ENCODE measurements around the gene USP46. TPM values are rescaled to one million over a fixed set of nuclear protein-coding genes. Genes with fewer than 3 reads are reported as not detected.

Gene USP46
- total and polyA plus RNA-seq, 2 experiments from 2014 or later = 17.8 to 34.0 TPM

DNA sequence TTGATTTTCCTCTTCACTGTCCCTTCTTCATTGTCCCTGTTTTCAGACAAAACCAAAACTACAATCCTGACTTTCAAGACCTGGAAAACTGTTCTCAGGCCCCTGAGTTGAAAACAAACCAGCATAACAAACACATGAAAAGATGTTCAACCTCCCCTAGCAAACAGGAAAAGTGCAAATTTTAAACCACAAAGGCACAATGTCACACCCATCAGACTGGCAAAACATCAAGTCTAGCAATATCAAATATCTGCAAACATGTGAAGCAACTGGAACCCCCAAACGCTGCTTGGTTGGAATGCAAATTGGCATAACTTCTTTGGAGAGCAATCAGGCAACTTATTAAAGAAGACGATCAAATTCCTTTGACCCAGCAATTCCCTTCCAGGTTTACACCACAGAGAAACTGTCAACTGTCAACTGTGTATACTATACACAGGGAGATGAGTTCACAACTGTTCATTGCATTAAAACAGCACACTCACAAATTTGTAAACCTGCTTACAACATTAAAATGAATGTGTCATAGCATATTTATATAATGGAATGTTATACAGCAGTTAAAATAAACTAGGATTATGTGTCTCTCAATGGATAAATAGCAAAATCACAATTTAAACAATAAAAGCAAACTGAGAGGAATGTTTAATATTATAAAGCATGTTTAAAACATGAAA is 7.0 kb downstream of the USP46 start:
- no peak for DNase-seq (ENCODE audit: low spot score)
- Histone ChIP-seq H4K20me1 (ENCODE audit: insufficient read depth, poor library complexity, severe bottlenecking) (no peaks in the 10 kb centered on the region), H3K9me3 (ENCODE audit: low read depth) (no peaks in the 10 kb centered on the region), H3K4me1 (ENCODE audit: insufficient read depth) (peaks cover 25% of the 10 kb centered on the region), H3K4me2 (no peak overlapping the region), H3K4me3 (no peak overlapping the region), H3K79me2 (peaks cover 100% of the 10 kb centered on the region), H3K36me3 (replicated peaks; ENCODE audit: insufficient read depth, low read depth) (no peaks in the 10 kb centered on the region), H3K27me3 (no peaks in the 10 kb centered on the region), H3K27ac (no peak overlapping the region), H2AFZ (no peak overlapping the region), H3K9me2 (replicated peaks; ENCODE audit: insufficient read depth) (no peaks in the 10 kb centered on the region)
- WGBS (ENCODE audit: low lambda C conversion rate, missing lambda C conversion rate) = 84% methylated on average over 2 of the region's 2 CpGs
- TF ChIP-seq EZH2phosphoT487 (IDR thresholded peaks at IDR 0.05; ENCODE audit: low read depth, severe bottlenecking, unreplicated experiment) = no peak
- TF ChIP-seq, protein P1, sequence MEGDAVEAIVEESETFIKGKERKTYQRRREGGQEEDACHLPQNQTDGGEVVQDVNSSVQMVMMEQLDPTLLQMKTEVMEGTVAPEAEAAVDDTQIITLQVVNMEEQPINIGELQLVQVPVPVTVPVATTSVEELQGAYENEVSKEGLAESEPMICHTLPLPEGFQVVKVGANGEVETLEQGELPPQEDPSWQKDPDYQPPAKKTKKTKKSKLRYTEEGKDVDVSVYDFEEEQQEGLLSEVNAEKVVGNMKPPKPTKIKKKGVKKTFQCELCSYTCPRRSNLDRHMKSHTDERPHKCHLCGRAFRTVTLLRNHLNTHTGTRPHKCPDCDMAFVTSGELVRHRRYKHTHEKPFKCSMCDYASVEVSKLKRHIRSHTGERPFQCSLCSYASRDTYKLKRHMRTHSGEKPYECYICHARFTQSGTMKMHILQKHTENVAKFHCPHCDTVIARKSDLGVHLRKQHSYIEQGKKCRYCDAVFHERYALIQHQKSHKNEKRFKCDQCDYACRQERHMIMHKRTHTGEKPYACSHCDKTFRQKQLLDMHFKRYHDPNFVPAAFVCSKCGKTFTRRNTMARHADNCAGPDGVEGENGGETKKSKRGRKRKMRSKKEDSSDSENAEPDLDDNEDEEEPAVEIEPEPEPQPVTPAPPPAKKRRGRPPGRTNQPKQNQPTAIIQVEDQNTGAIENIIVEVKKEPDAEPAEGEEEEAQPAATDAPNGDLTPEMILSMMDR (IDR thresholded peaks at IDR 0.05; ENCODE audit: poor library complexity) = no peak
- no peak for TF ChIP-seq EZH2 (IDR thresholded peaks at IDR 0.05; ENCODE audit: borderline replicate concordance)

DNA sequence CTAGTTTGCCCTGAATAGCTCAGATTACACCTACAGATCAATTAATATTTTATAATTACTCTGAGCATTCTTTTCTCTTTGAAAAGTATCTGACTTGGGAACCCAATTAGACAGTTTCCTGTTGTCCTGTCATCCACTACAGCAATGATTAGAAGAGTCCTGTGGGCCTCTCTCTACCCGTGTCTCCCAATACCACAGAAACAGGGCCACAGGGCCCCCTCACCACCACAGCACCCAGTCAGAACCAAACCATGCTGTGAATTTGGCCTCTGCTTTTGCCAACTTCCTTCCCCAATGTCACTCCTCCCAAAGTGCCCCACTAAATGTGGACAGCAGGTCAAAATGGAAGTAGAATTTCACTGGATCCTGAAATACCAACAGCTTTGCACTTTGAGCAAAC is 10.3 kb downstream of the USP46 start:
- H3K4me2 ChIP-seq = no peak overlapping the region
- WGBS (ENCODE audit: low lambda C conversion rate, missing lambda C conversion rate) = 88% methylated on average over 1 of the region's 1 CpG
- peaks cover 3% of the 10 kb centered on the region for H4K20me1 ChIP-seq (ENCODE audit: insufficient read depth, poor library complexity, severe bottlenecking)
- H3K9me3 ChIP-seq (ENCODE audit: low read depth) = no peaks in the 10 kb centered on the region
- peaks cover 4% of the 10 kb centered on the region for H3K4me1 ChIP-seq (ENCODE audit: insufficient read depth)
- H3K9me2 ChIP-seq (replicated peaks; ENCODE audit: insufficient read depth) = no peaks in the 10 kb centered on the region
- H3K27ac ChIP-seq = no peak overlapping the region
- DNase-seq (ENCODE audit: low spot score) = no peak
- H3K79me2 ChIP-seq = peaks cover 100% of the 10 kb centered on the region
- no peaks in the 10 kb centered on the region for H3K36me3 ChIP-seq (replicated peaks; ENCODE audit: insufficient read depth, low read depth)
- H3K27me3 ChIP-seq = no peaks in the 10 kb centered on the region
- TF ChIP-seq EZH2 (IDR thresholded peaks at IDR 0.05; ENCODE audit: borderline replicate concordance) (no peak), EZH2phosphoT487 (IDR thresholded peaks at IDR 0.05; ENCODE audit: low read depth, severe bottlenecking, unreplicated experiment) (no peak)
- TF ChIP-seq, protein P1 (IDR thresholded peaks at IDR 0.05; ENCODE audit: poor library complexity) = no peak
- H3K4me3 ChIP-seq = no peak overlapping the region
- H2AFZ ChIP-seq = no peak overlapping the region

DNA sequence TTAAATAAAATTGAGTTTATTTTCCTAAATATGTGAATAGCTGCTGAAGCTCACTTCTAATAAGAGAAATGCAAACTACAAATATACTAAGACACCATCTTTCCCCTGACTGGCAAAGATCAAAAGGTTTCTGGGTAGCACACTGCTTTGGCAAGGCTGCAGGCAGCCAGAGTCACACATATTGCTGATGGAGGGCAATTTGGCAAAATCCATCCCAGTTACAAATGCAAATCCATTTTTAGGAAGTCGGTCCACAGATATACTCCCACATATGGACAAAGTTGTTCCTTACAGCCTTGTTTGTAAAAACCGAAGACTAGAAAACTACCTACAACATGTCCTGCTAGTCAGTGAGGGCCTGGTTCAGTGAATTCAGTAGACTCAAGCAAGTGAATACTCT is 12.4 kb downstream of the USP46 start:
- Histone ChIP-seq H3K27me3 (no peaks in the 10 kb centered on the region), H3K36me3 (replicated peaks; ENCODE audit: insufficient read depth, low read depth) (no peaks in the 10 kb centered on the region), H3K4me1 (ENCODE audit: insufficient read depth) (peaks cover 18% of the 10 kb centered on the region), H3K27ac (no peak overlapping the region), H3K4me2 (no peak overlapping the region), H4K20me1 (ENCODE audit: insufficient read depth, poor library complexity, severe bottlenecking) (peaks cover 6% of the 10 kb centered on the region), H3K4me3 (no peak overlapping the region), H3K9me2 (replicated peaks; ENCODE audit: insufficient read depth) (no peaks in the 10 kb centered on the region), H2AFZ (no peak overlapping the region), H3K79me2 (peaks cover 99% of the 10 kb centered on the region), H3K9me3 (ENCODE audit: low read depth) (no peaks in the 10 kb centered on the region)
- TF ChIP-seq EZH2 (IDR thresholded peaks at IDR 0.05; ENCODE audit: borderline replicate concordance) (no peak), EZH2phosphoT487 (IDR thresholded peaks at IDR 0.05; ENCODE audit: low read depth, severe bottlenecking, unreplicated experiment) (no peak)
- TF ChIP-seq, protein P1 (IDR thresholded peaks at IDR 0.05; ENCODE audit: poor library complexity) = no peak
- DNase-seq (ENCODE audit: low spot score) = no peak
- 93% methylated on average over 2 of the region's 2 CpGs for WGBS (ENCODE audit: low lambda C conversion rate, missing lambda C conversion rate)

Measured in hepatocyte (in vitro differentiated cells).